ENCODE data around the gene ARHGDIG. TPM values are rescaled to one million over a fixed set of nuclear protein-coding genes. Genes with fewer than 3 reads are reported as not detected.

The ARHGDIG gene
- total RNA-seq, 1 donor from 2014 or later, result 5.0 TPM

DNA sequence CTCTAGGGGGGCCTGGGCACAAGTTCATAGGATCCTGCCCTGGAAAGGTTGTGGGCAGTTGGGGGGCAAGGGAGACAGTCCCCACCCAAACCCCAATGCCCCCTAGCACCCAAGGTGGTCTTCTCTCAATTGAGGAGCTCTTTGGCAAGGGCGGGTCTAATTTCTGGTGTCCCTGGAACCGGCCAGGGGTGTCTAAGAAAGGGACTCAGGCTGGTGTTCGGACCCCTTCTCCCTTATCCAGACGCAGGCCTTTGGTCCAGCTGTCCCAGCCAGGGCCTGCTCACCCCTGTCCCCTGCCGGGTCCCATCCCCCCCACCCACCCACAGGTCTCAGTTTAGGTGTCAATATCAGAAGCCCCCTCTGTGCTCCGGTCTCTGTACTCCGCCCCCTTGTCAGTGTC lies 860 bp upstream of the ARHGDIG start:
- Histone ChIP-seq H3K9ac (ENCODE audit: low read length) (no peak overlapping the region), H4K20me1 (ENCODE audit: insufficient read depth, low read length) (peaks cover 4% of the 10 kb centered on the region), H3K36me3 (ENCODE audit: insufficient read depth, low read length) (no peaks in the 10 kb centered on the region), H3K9me3 (ENCODE audit: insufficient read depth, low read depth, low read length) (no peaks in the 10 kb centered on the region), H3K27me3 (ENCODE audit: insufficient read depth, low read length) (peaks cover 7% of the 10 kb centered on the region), H3K4me2 (ENCODE audit: low read length) (no peak overlapping the region), H3K79me2 (ENCODE audit: insufficient read depth, low read length) (no peaks in the 10 kb centered on the region), H3K4me1 (ENCODE audit: insufficient read depth, low read length) (peaks cover 4% of the 10 kb centered on the region), H3K4me3 (ENCODE audit: insufficient read depth, low read depth, low read length) (no peak overlapping the region), H2AFZ (ENCODE audit: low read depth, low read length) (no peak overlapping the region), H3K27ac (ENCODE audit: low read depth, low read length) (no peak overlapping the region)
- TF ChIP-seq EZH2 (IDR thresholded peaks at IDR 0.05; ENCODE audit: insufficient read depth, low read length), result no peak
- TF ChIP-seq, protein P1, sequence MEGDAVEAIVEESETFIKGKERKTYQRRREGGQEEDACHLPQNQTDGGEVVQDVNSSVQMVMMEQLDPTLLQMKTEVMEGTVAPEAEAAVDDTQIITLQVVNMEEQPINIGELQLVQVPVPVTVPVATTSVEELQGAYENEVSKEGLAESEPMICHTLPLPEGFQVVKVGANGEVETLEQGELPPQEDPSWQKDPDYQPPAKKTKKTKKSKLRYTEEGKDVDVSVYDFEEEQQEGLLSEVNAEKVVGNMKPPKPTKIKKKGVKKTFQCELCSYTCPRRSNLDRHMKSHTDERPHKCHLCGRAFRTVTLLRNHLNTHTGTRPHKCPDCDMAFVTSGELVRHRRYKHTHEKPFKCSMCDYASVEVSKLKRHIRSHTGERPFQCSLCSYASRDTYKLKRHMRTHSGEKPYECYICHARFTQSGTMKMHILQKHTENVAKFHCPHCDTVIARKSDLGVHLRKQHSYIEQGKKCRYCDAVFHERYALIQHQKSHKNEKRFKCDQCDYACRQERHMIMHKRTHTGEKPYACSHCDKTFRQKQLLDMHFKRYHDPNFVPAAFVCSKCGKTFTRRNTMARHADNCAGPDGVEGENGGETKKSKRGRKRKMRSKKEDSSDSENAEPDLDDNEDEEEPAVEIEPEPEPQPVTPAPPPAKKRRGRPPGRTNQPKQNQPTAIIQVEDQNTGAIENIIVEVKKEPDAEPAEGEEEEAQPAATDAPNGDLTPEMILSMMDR (IDR thresholded peaks at IDR 0.05; ENCODE audit: insufficient read depth, low read depth, low read length), result no peak
- no peaks in the 10 kb centered on the region for H3K9me3 Mint-ChIP-seq (ENCODE audit: unreplicated experiment)
- DNase-seq (ENCODE audit: low read depth) (no peak), FAIRE-seq (no peak)
- H3K27me3 Mint-ChIP-seq (ENCODE audit: low read depth, unreplicated experiment), result peaks cover 13% of the 10 kb centered on the region
- no peaks in the 10 kb centered on the region for H3K4me1 Mint-ChIP-seq (ENCODE audit: low read depth, unreplicated experiment)
- no peaks in the 10 kb centered on the region for H3K36me3 Mint-ChIP-seq (ENCODE audit: low read depth, unreplicated experiment)
- no peak overlapping the region for H3K27ac Mint-ChIP-seq (ENCODE audit: unreplicated experiment)
- peak overlapping the region; percentile 21 for H3K4me3 Mint-ChIP-seq (ENCODE audit: unreplicated experiment)

DNA sequence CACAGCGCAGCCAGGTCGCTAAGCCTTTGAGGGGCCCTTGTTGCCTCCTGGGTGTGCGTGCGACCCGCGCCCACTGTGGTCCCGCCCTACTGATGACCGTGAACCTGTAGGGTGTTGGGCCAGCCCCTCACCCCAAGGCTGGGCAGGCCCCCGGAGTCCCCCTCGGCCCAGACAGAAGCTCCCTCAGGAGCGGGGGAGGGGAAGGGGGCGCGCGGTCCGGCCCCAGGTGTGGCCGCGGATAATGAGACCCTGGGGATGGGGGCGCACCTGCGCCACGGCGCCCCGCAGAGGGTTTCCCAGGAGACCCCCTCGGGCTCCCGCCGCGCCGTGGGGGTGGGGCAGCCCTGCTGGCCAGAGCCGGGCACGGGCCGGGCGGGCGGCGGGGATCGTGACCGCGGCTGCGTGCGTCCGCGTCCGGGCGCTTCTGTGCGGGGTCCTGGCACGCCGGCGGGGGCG lies 358 bp upstream of the ARHGDIG start:
- no peak overlapping the region for H2AFZ ChIP-seq (ENCODE audit: low read depth, low read length)
- H3K4me3 ChIP-seq (ENCODE audit: insufficient read depth, low read depth, low read length), result no peak overlapping the region

More for the DNA sequence above, 358 bp upstream of the ARHGDIG start:
- Mint-ChIP-seq H3K4me3 (ENCODE audit: unreplicated experiment) (no peak overlapping the region), H3K9me3 (ENCODE audit: unreplicated experiment) (no peaks in the 10 kb centered on the region), H3K27me3 (ENCODE audit: low read depth, unreplicated experiment) (peaks cover 13% of the 10 kb centered on the region), H3K27ac (ENCODE audit: unreplicated experiment) (no peak overlapping the region), H3K36me3 (ENCODE audit: low read depth, unreplicated experiment) (no peaks in the 10 kb centered on the region), H3K4me1 (ENCODE audit: low read depth, unreplicated experiment) (no peaks in the 10 kb centered on the region)
- DNase-seq (ENCODE audit: low read depth), result no peak
- peak; percentile 66 for TF ChIP-seq EZH2 (IDR thresholded peaks at IDR 0.05; ENCODE audit: insufficient read depth, low read length)
- TF ChIP-seq, protein P1 (IDR thresholded peaks at IDR 0.05; ENCODE audit: insufficient read depth, low read depth, low read length), result no peak
- Histone ChIP-seq H3K4me1 (ENCODE audit: insufficient read depth, low read length) (peaks cover 3% of the 10 kb centered on the region), H4K20me1 (ENCODE audit: insufficient read depth, low read length) (peaks cover 4% of the 10 kb centered on the region), H3K79me2 (ENCODE audit: insufficient read depth, low read length) (no peaks in the 10 kb centered on the region), H3K27ac (ENCODE audit: low read depth, low read length) (no peak overlapping the region), H3K36me3 (ENCODE audit: insufficient read depth, low read length) (no peaks in the 10 kb centered on the region), H3K9me3 (ENCODE audit: insufficient read depth, low read depth, low read length) (no peaks in the 10 kb centered on the region), H3K9ac (ENCODE audit: low read length) (no peak overlapping the region), H3K4me2 (ENCODE audit: low read length) (peak overlapping the region; percentile 41), H3K27me3 (ENCODE audit: insufficient read depth, low read length) (peaks cover 7% of the 10 kb centered on the region)
- FAIRE-seq, result no peak
